Testis (tissue), 2 donors: ENCODE results near the gene IGFBP5.

Source experiments
- CTCF ChIP-seq, 3 experiments: fragments of 450-650 bp in 2 of 3; fragments of 200-600 bp in 1 of 3; sonication (generic) in 1 of 3; IDR thresholded peaks; one replicate each; pipeline ENCODE4 v1.5.1; 2016 to 2019; ENCODE audit warnings: antibody characterized with exemption in 3 of 3, mild to moderate bottlenecking in 2 of 3, moderate library complexity in 1 of 3
- POLR2A ChIP-seq: fragments of 450-650 bp; IDR thresholded peaks from one replicate; pipeline ENCODE4 v1.6.1; 2017; ENCODE audit warnings: antibody characterized with exemption, mild to moderate bottlenecking, moderate library complexity

- TF ChIP-seq CTCF (IDR thresholded peaks at IDR 0.05) (no peak), POLR2A (no peak)
These were observed 6.5 kb downstream of the IGFBP5 start for GRCh38 chr2:216688731-216689340.
